GM10266 (cell line): ENCODE data around the gene LGALS7.

Experiments used
- DNase-seq: peaks from one replicate; pipeline ENCODE4 v3.0.0; 2012; ENCODE audit errors: extremely low spot score
- TF ChIP-seq, protein P1 (sequence below): IDR thresholded peaks from 2 replicates; pipeline ENCODE4 v1.5.1; 2012; ENCODE audit warnings: mild to moderate bottlenecking, low read depth; ENCODE audit not compliant: control insufficient read depth, insufficient read depth; ENCODE audit errors: missing control alignments

Gene LGALS7

DNA sequence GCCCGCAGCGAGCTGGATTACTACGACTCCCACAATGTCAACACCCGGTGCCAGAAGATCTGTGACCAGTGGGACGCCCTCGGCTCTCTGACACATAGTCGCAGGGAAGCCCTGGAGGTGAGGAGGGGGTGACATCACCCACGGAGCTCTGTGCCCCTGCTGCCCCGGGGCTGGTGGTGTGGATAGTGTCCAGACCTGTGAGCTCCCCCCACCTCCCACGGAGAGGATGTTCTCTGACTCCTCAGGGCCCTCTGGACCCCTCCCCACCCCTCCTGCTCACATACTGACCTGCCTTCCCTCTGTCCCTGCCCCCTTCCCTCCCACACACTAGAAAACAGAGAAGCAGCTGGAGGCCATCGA is 49.7 kb downstream of the LGALS7 start:
- no peak for DNase-seq

GRCh38 chr19:38722947-38723605 is 50.2 kb downstream of the LGALS7 start:
- no peak for DNase-seq
- TF ChIP-seq, protein P1, sequence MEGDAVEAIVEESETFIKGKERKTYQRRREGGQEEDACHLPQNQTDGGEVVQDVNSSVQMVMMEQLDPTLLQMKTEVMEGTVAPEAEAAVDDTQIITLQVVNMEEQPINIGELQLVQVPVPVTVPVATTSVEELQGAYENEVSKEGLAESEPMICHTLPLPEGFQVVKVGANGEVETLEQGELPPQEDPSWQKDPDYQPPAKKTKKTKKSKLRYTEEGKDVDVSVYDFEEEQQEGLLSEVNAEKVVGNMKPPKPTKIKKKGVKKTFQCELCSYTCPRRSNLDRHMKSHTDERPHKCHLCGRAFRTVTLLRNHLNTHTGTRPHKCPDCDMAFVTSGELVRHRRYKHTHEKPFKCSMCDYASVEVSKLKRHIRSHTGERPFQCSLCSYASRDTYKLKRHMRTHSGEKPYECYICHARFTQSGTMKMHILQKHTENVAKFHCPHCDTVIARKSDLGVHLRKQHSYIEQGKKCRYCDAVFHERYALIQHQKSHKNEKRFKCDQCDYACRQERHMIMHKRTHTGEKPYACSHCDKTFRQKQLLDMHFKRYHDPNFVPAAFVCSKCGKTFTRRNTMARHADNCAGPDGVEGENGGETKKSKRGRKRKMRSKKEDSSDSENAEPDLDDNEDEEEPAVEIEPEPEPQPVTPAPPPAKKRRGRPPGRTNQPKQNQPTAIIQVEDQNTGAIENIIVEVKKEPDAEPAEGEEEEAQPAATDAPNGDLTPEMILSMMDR, result no peak

More for the DNA sequence above, 49.7 kb downstream of the LGALS7 start:
- TF ChIP-seq, protein P1, result no peak

- TF ChIP-seq, protein P1, result no peak
- DNase-seq, result no peak
These were observed 51.1 kb downstream of the LGALS7 start for GRCh38 chr19:38721979-38722773.

GRCh38 chr19:38721496-38721895 is 51.8 kb downstream of the LGALS7 start:
- no peak for DNase-seq
- TF ChIP-seq, protein P1, result no peak
